MM.1S (cell line): ENCODE measurements around the gene VPS8.

Experiments
- DNase-seq: peaks from one replicate; pipeline ENCODE4 v3.0.0-alpha.2; 2015
- H2AFZ ChIP-seq: fragments of 300-600 bp; sonication (generic); 2 replicates; pipeline ENCODE4 v1.6.0; 2016; ENCODE audit warnings: antibody characterized with exemption, low read length
- H3F3A ChIP-seq: fragments of 300-600 bp; sonication (generic); 2 replicates; pipeline ENCODE4 v1.6.1; 2016; ENCODE audit warnings: mild to moderate bottlenecking, antibody characterized with exemption, low read length, moderate library complexity, mixed read lengths; ENCODE audit not compliant: insufficient read depth
- H3K27ac ChIP-seq: fragments of 300-600 bp; sonication (generic); 2 replicates; pipeline ENCODE4 v1.5.1; 2016; ENCODE audit warnings: mild to moderate bottlenecking, low read length
- H3K27me3 ChIP-seq: fragments of 300-600 bp; sonication (generic); replicated peaks from 2 replicates; pipeline ENCODE4 v1.6.0; 2016; ENCODE audit warnings: low read length; ENCODE audit not compliant: insufficient read depth
- H3K36me3 ChIP-seq: fragments of 300-600 bp; sonication (generic); replicated peaks from 2 replicates; pipeline ENCODE4 v1.6.1; 2016; ENCODE audit warnings: mild to moderate bottlenecking, low read length, mixed read lengths; ENCODE audit not compliant: insufficient read depth
- H3K4me1 ChIP-seq: fragments of 300-600 bp; sonication (generic); 2 replicates; pipeline ENCODE4 v1.6.1; 2016; ENCODE audit warnings: low read length, mixed read lengths
- H3K4me2 ChIP-seq: fragments of 300-600 bp; sonication (generic); 2 replicates; pipeline ENCODE4 v1.6.0; 2016; ENCODE audit warnings: low read depth, low read length
- H3K4me3 ChIP-seq: fragments of 300-600 bp; sonication (generic); 2 replicates; pipeline ENCODE4 v1.5.1; 2016; ENCODE audit warnings: low read length, mixed read lengths
- H3K79me2 ChIP-seq: fragments of 300-600 bp; sonication (generic); 2 replicates; pipeline ENCODE4 v1.6.1; 2016; ENCODE audit warnings: mixed run types, low read length, mixed read lengths
- H3K9ac ChIP-seq: fragments of 300-600 bp; sonication (generic); 2 replicates; pipeline ENCODE4 v1.6.1; 2016; ENCODE audit warnings: low read length, mixed read lengths
- H3K9me2 ChIP-seq: fragments of 300-600 bp; sonication (generic); replicated peaks from 2 replicates; pipeline ENCODE4 v1.6.1; 2016; ENCODE audit warnings: mild to moderate bottlenecking, low read length, mixed read lengths; ENCODE audit not compliant: insufficient read depth
- H3K9me3 ChIP-seq: fragments of 300-600 bp; sonication (generic); replicated peaks from 2 replicates; pipeline ENCODE4 v1.6.1; 2016; ENCODE audit warnings: mild to moderate bottlenecking, low read length, mixed read lengths; ENCODE audit not compliant: insufficient read depth
- H4K20me1 ChIP-seq: fragments of 300-600 bp; sonication (generic); 2 replicates; pipeline ENCODE4 v1.6.1; 2016; ENCODE audit warnings: mild to moderate bottlenecking, low read length, moderate library complexity, mixed read lengths; ENCODE audit not compliant: insufficient read depth
- CTCF ChIP-seq: fragments of 300-600 bp; sonication (generic); IDR thresholded peaks from 2 replicates; pipeline ENCODE4 v1.5.1; 2016; ENCODE audit warnings: antibody characterized with exemption, low read length, mixed read lengths
- EZH2 ChIP-seq: fragments of 300-600 bp; sonication (generic); optimal IDR thresholded peaks from 2 replicates; pipeline ENCODE3; 2017; ENCODE audit warnings: low read depth, mild to moderate bottlenecking, antibody characterized with exemption, low read length, mixed read lengths
- EZH2phosphoT487 ChIP-seq: fragments of 300-600 bp; sonication (generic); IDR thresholded peaks from 2 replicates; pipeline ENCODE4 v1.6.1; 2018; ENCODE audit warnings: antibody characterized with exemption, low read length

VPS8 gene

GRCh38 chr3:184977796-184978195, 165.8 kb downstream of the VPS8 start:
- Histone ChIP-seq H3K4me3 (no peak overlapping the region), H3F3A (no peaks in the 10 kb centered on the region), H4K20me1 (no peaks in the 10 kb centered on the region), H2AFZ (no peak overlapping the region), H3K4me2 (no peak overlapping the region), H3K27me3 (no peaks in the 10 kb centered on the region), H3K36me3 (no peaks in the 10 kb centered on the region), H3K9ac (no peak overlapping the region), H3K79me2 (no peaks in the 10 kb centered on the region), H3K9me2 (no peaks in the 10 kb centered on the region), H3K27ac (no peak overlapping the region), H3K9me3 (no peaks in the 10 kb centered on the region), H3K4me1 (no peaks in the 10 kb centered on the region)
- TF ChIP-seq CTCF (no peak), EZH2 (no peak), EZH2phosphoT487 (no peak)
- no peak for DNase-seq

- Histone ChIP-seq H3K79me2 (no peaks in the 10 kb centered on the region), H3F3A (no peaks in the 10 kb centered on the region), H3K27ac (no peak overlapping the region), H3K9me3 (no peaks in the 10 kb centered on the region), H2AFZ (no peak overlapping the region), H3K4me1 (no peaks in the 10 kb centered on the region), H3K4me3 (no peak overlapping the region), H3K4me2 (no peak overlapping the region), H3K27me3 (no peaks in the 10 kb centered on the region), H3K9me2 (no peaks in the 10 kb centered on the region), H3K36me3 (no peaks in the 10 kb centered on the region), H3K9ac (no peak overlapping the region), H4K20me1 (no peaks in the 10 kb centered on the region)
- no peak for DNase-seq
- TF ChIP-seq CTCF = no peak
- TF ChIP-seq EZH2phosphoT487 = no peak
- TF ChIP-seq EZH2 = no peak
Measured at GRCh38 chr3:184981071-184981470, 169.1 kb downstream of the VPS8 start.

- Histone ChIP-seq H3K4me1 (no peaks in the 10 kb centered on the region), H2AFZ (no peak overlapping the region), H3K79me2 (no peaks in the 10 kb centered on the region), H3K9ac (no peak overlapping the region), H3K9me3 (no peaks in the 10 kb centered on the region), H4K20me1 (no peaks in the 10 kb centered on the region), H3K27ac (no peak overlapping the region), H3K36me3 (no peaks in the 10 kb centered on the region), H3K4me3 (no peak overlapping the region), H3K27me3 (no peaks in the 10 kb centered on the region), H3K4me2 (no peak overlapping the region), H3F3A (no peaks in the 10 kb centered on the region), H3K9me2 (no peaks in the 10 kb centered on the region)
- TF ChIP-seq EZH2 = no peak
- TF ChIP-seq CTCF = no peak
- no peak for TF ChIP-seq EZH2phosphoT487
- DNase-seq = no peak
Measured at GRCh38 chr3:184982076-184982475, 170.1 kb downstream of the VPS8 start.

- Histone ChIP-seq H3K4me2 (no peak overlapping the region), H3K9ac (no peak overlapping the region), H3K27me3 (no peaks in the 10 kb centered on the region), H3K79me2 (no peaks in the 10 kb centered on the region), H3K9me2 (no peaks in the 10 kb centered on the region), H3F3A (no peaks in the 10 kb centered on the region), H3K4me3 (no peak overlapping the region), H4K20me1 (no peaks in the 10 kb centered on the region), H3K9me3 (no peaks in the 10 kb centered on the region), H2AFZ (no peak overlapping the region), H3K4me1 (no peaks in the 10 kb centered on the region), H3K36me3 (no peaks in the 10 kb centered on the region), H3K27ac (no peak overlapping the region)
- TF ChIP-seq EZH2 (no peak), EZH2phosphoT487 (no peak), CTCF (no peak)
- no peak for DNase-seq
Measured at GRCh38 chr3:184985586-184985985, 173.6 kb downstream of the VPS8 start.
